Retina (tissue), 1 donor: ENCODE measurements around the gene GNAT2.
"Not testable (repeated sequence)": the region's sequence is repeated elsewhere in the genome, so short reads cannot be mapped to it uniquely, and the experiment has no call there.

Experiments used
- DNase-seq: peaks from one replicate; pipeline ENCODE4 v3.0.0-alpha.2; 2016

GNAT2 gene

GRCh38 chr1:109619576-109620400, at the start of gene GNAT2, which contains the start of gene AMPD2:
Gene GNAT2, minus strand, starts transcription at chr1:109619616. Its CDS starts 6,746 bp downstream, at chr1:109612870.
Gene AMPD2, plus strand, starts transcription at chr1:109619837. Its CDS starts 1,339 bp downstream, at chr1:109621176.
- DNase-seq, result peak; percentile 81

GRCh38 chr1:109668123-109668775, 48.8 kb upstream of the GNAT2 start:
- peak; percentile 35 for DNase-seq

- peak; percentile 89 for DNase-seq
Observed at GRCh38 chr1:109667452-109668122, 48.2 kb upstream of the GNAT2 start, which contains the start of gene GSTM2. Gene GSTM2, plus strand, starts transcription at chr1:109668057. Its CDS starts 59 bp downstream, at chr1:109668116.

- no peak for DNase-seq
Observed at GRCh38 chr1:109664671-109665070, 45.3 kb upstream of the GNAT2 start.

- DNase-seq, result no peak
Observed at GRCh38 chr1:109661391-109661790, 42.0 kb upstream of the GNAT2 start.

GRCh38 chr1:109660691-109661026, 41.2 kb upstream of the GNAT2 start:
- not testable (repeated sequence) for DNase-seq

GRCh38 chr1:109659997-109660690, 40.7 kb upstream of the GNAT2 start:
- DNase-seq, result no peak

GRCh38 chr1:109659145-109659544, 39.7 kb upstream of the GNAT2 start:
- DNase-seq, result no peak

GRCh38 chr1:109658533-109659042, 39.2 kb upstream of the GNAT2 start:
- DNase-seq, result no peak

GRCh38 chr1:109657970-109658369, 38.6 kb upstream of the GNAT2 start:
- no peak for DNase-seq

GRCh38 chr1:109657395-109657794, 38.0 kb upstream of the GNAT2 start:
- DNase-seq, result no peak

- DNase-seq, result peak; percentile 91
Observed at GRCh38 chr1:109655615-109656519, 36.5 kb upstream of the GNAT2 start, which contains the start of gene GSTM4. Gene GSTM4, plus strand, starts transcription at chr1:109656099. Its CDS starts 291 bp downstream, at chr1:109656390.

GRCh38 chr1:109654519-109654918, 35.1 kb upstream of the GNAT2 start:
- DNase-seq, result no peak

GRCh38 chr1:109653306-109653705, 33.9 kb upstream of the GNAT2 start:
- DNase-seq, result no peak

- DNase-seq, result no peak
Observed at GRCh38 chr1:109652402-109652801, 33.0 kb upstream of the GNAT2 start.

- DNase-seq, result no peak
Observed at GRCh38 chr1:109650609-109651008, 31.2 kb upstream of the GNAT2 start.

- no peak for DNase-seq
Observed at GRCh38 chr1:109649491-109649914, 30.1 kb upstream of the GNAT2 start.

- DNase-seq, result no peak
Observed at GRCh38 chr1:109644670-109645069, 25.3 kb upstream of the GNAT2 start.

GRCh38 chr1:109643385-109644230, 24.2 kb upstream of the GNAT2 start:
- DNase-seq, result peak; percentile 82

GRCh38 chr1:109642626-109643025, 23.2 kb upstream of the GNAT2 start:
- DNase-seq, result no peak
